Endothelial cell of umbilical vein (primary cell): ENCODE results near the gene BDKRB2. TPM values are rescaled to one million over a fixed set of nuclear protein-coding genes. Genes with fewer than 3 reads are reported as not detected.

Source experiments
- BruUV-seq: library from RNA; stranded (reverse); fragments of 400-500 nt; replicated peaks from 2 replicates; lab custom pipeline; 2021; lab: Mats Ljungman, UMichigan
- CTCF ChIA-PET: fragments of 300-600, 350-600 bp; sonication (Branson Sonifier 250); formaldehyde crosslinking; loops from one replicate; lab custom pipeline; 2021; ENCODE audit warnings: antibody characterized with exemption, inconsistent platforms; lab: Charles Lee
- POLR2A ChIA-PET: fragments of 300-600, 350-600 bp; sonication (Branson Sonifier 250); formaldehyde crosslinking; loops from one replicate; lab custom pipeline; 2021; ENCODE audit warnings: antibody characterized with exemption, inconsistent platforms; lab: Charles Lee
- DNase-seq: peaks from one replicate; pipeline ENCODE4 v3.0.0-alpha.2; 2011; ENCODE audit warnings: low read depth, low spot score
- FAIRE-seq: peaks from 2 replicates; lab custom pipeline; 2011; peaks lifted over from hg19 to GRCh38; lab: Jason Lieb, UNC
- H2AFZ ChIP-seq: 2 replicates; pipeline ENCODE4 v1.6.0; 2012; ENCODE audit warnings: low read depth, low read length, control low read depth, inconsistent platforms
- H3K27ac ChIP-seq: 2 replicates; pipeline ENCODE4 v1.5.1; 2011; ENCODE audit warnings: low read depth, mild to moderate bottlenecking, control low read depth, low read length, moderate library complexity; ENCODE audit not compliant: insufficient read depth
- H3K27me3 ChIP-seq, 2 experiments: 2 replicates each; pipeline versions ENCODE4 v1.6.0 to v1.6.1; 2011; ENCODE audit warnings: low read length in 2 of 2, mixed read lengths in 1 of 2; ENCODE audit not compliant: control insufficient read depth in 2 of 2, insufficient read depth in 2 of 2
- H3K36me3 ChIP-seq, 2 experiments: 2 replicates in 1 of 2; 3 replicates in 1 of 2; pipeline ENCODE4 v1.5.1; 2011; ENCODE audit warnings: low read length in 2 of 2, mild to moderate bottlenecking in 1 of 2, moderate library complexity in 1 of 2; ENCODE audit not compliant: control insufficient read depth in 2 of 2, insufficient read depth in 2 of 2; ENCODE audit errors: extremely low read depth in 1 of 2
- H3K4me1 ChIP-seq: 3 replicates; pipeline ENCODE4 v1.5.1; 2011; ENCODE audit warnings: mild to moderate bottlenecking, low read length; ENCODE audit not compliant: control insufficient read depth, insufficient read depth; ENCODE audit errors: extremely low read depth
- H3K4me2 ChIP-seq: 2 replicates; pipeline ENCODE4 v1.6.1; 2011; ENCODE audit warnings: low read length, control low read depth, mixed read lengths; ENCODE audit not compliant: insufficient read depth
- H3K4me3 ChIP-seq, 3 experiments: fragments of 200-600 bp in 1 of 3; sonication (generic), shearing (Covaris generic) in 1 of 3; replicated peaks in 1 of 3; 2 replicates each; pipeline ENCODE4 v1.5.1; 2011 to 2016; ENCODE audit warnings: control low read depth in 3 of 3, low read length in 3 of 3, mild to moderate bottlenecking in 2 of 3, inconsistent platforms in 1 of 3, low read depth in 1 of 3, moderate library complexity in 1 of 3; ENCODE audit not compliant: insufficient read depth in 1 of 3
- H3K79me2 ChIP-seq: 2 replicates; pipeline ENCODE4 v1.6.0; 2012; ENCODE audit warnings: low read length, inconsistent platforms; ENCODE audit not compliant: control insufficient read depth, insufficient read depth
- H3K9ac ChIP-seq: replicated peaks from 2 replicates; pipeline ENCODE3; 2011; ENCODE audit warnings: low read length, control low read depth; ENCODE audit not compliant: insufficient read depth; ENCODE audit errors: extremely low read depth
- H3K9me1 ChIP-seq: replicated peaks from 3 replicates; pipeline ENCODE4 v1.6.0; 2011; ENCODE audit warnings: mild to moderate bottlenecking, low read length; ENCODE audit not compliant: control insufficient read depth, insufficient read depth; ENCODE audit errors: extremely low read depth
- H3K9me3 ChIP-seq: replicated peaks from 2 replicates; pipeline ENCODE4 v1.5.1; 2012; ENCODE audit warnings: low read length, inconsistent platforms; ENCODE audit not compliant: control insufficient read depth, insufficient read depth
- H4K20me1 ChIP-seq: replicated peaks from 2 replicates; pipeline ENCODE3; 2011; ENCODE audit warnings: mild to moderate bottlenecking, low read length; ENCODE audit not compliant: control insufficient read depth, insufficient read depth; ENCODE audit errors: extremely low read depth
- EZH2 ChIP-seq: IDR thresholded peaks from 2 replicates; pipeline ENCODE4 v1.6.1; 2012; ENCODE audit warnings: borderline replicate concordance, low read depth, mild to moderate bottlenecking, moderate library complexity, low read length, inconsistent platforms; ENCODE audit not compliant: severe bottlenecking
- FOS ChIP-seq: IDR thresholded peaks from 2 replicates; pipeline ENCODE4 v1.6.1; 2011; ENCODE audit warnings: mild to moderate bottlenecking, low read length, moderate library complexity, borderline replicate concordance; ENCODE audit not compliant: insufficient read depth
- GATA2 ChIP-seq: IDR thresholded peaks from 2 replicates; pipeline ENCODE4 v1.7.0; 2011; ENCODE audit warnings: low read depth, mild to moderate bottlenecking, moderate library complexity, mixed read lengths, low read length; ENCODE audit not compliant: insufficient read length, insufficient read depth
- JUN ChIP-seq: IDR thresholded peaks from 2 replicates; pipeline ENCODE4 v1.6.1; 2011; ENCODE audit warnings: borderline replicate concordance, low read depth; ENCODE audit not compliant: insufficient read length, insufficient read depth
- MAX ChIP-seq: IDR thresholded peaks from 2 replicates; pipeline ENCODE4 v1.6.1; 2011; ENCODE audit not compliant: insufficient read depth, insufficient read length
- MYC ChIP-seq: IDR thresholded peaks from one replicate; pipeline ENCODE4 v1.6.1; 2011; ENCODE audit warnings: mild to moderate bottlenecking, low read depth, low read length
- POLR2A ChIP-seq: IDR thresholded peaks from 2 replicates; pipeline ENCODE4 v1.6.1; 2012; ENCODE audit warnings: low read depth, mild to moderate bottlenecking, control low read depth, low read length
- POLR2AphosphoS5 ChIP-seq: IDR thresholded peaks from 2 replicates; pipeline ENCODE4 v1.6.1; 2012; ENCODE audit warnings: low read depth, mild to moderate bottlenecking, control low read depth, low read length, moderate library complexity; ENCODE audit not compliant: insufficient read depth
- dilution Hi-C: fragments of 300-500 bp; cut with MboI; formaldehyde crosslinking; loops from one replicate; pipeline ENCODE4 v1.15.0; 2019; ENCODE audit warnings: low sequenced_read_pairs; ENCODE audit not compliant: extremely low pct_ligation_motif_present
- intact Hi-C: fragments of 100-400 bp; cut with micrococcal nuclease; formaldehyde crosslinking; loops from one replicate; pipeline ENCODE4 v1.10.0; 2022
- polyA plus RNA-seq, 4 experiments: library from polyadenylated mRNA; depleted of rRNA in 3 of 4; stranded (reverse) in 3 of 4; unstranded in 1 of 4; fragments of >200 nt; gene quantifications; 2 replicates each; pipeline versions ENCODE4 v1.2.1 to v1.2.3, GENCODE V29; 2011 to 2012; ENCODE audit warnings: missing spikeins in 1 of 4
- total RNA-seq: library from RNA; stranded (reverse); gene quantifications from 2 replicates; pipeline ENCODE4 v1.2.3, GENCODE V29; 2021
- TF ChIP-seq, protein P1 (sequence below), 2 donors: IDR thresholded peaks; 1 replicate in 1 of 2; 2 replicates in 1 of 2; pipeline ENCODE4 v1.5.1; 2011; ENCODE audit warnings: low read length in 2 of 2, mild to moderate bottlenecking in 2 of 2, moderate library complexity in 2 of 2, control low read depth in 1 of 2, inconsistent platforms in 1 of 2, low read depth in 1 of 2; ENCODE audit not compliant: insufficient read depth in 1 of 2; ENCODE audit errors: extremely low read depth in 1 of 2

Gene BDKRB2
- total and polyA plus RNA-seq, 2 donors (not counting 3 experiments of a cell fraction or from before 2014, with no cell fraction given): 0.22 to 0.77 TPM

DNA sequence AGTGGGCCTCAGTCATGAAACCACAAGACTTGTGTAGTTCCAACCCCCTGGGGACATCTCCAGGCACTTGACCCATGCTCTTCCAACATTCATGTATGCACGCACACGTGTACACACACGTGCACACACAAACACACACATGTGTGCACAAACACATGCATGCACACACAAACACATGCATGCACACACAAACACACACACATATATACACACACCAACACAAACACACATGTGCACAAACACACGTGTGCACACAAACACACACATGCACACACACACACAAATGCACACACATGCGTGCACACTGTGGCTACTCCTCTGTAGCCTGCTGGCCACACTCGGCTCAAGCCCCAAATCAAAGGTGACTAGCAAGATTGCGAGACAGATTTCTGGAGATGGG lies 22.8 kb downstream of the BDKRB2 start:
- H3K4me2 ChIP-seq: no peak overlapping the region
- H3K9me1 ChIP-seq: no peaks in the 10 kb centered on the region
- POLR2A ChIA-PET: no interaction called here
- no peak overlapping the region for H2AFZ ChIP-seq
- no peak for FAIRE-seq
- no peaks in the 10 kb centered on the region for H4K20me1 ChIP-seq
- H3K4me3 ChIP-seq: no peak overlapping the region
- CTCF ChIA-PET: no interaction called here
- no peaks in the 10 kb centered on the region for H3K79me2 ChIP-seq
- no peak overlapping the region for H3K9ac ChIP-seq
- H3K36me3 ChIP-seq: no peaks in the 10 kb centered on the region
- BruUV-seq: no TSS peak
- H3K27me3 ChIP-seq: no peaks in the 10 kb centered on the region
- intact Hi-C loops (loop anchor here (1.0 kb wide), 1 partner anchor 23 kb away; the partner anchor contains the start of gene BDKRB2), dilution Hi-C loops (no loop called here)
- H3K27ac ChIP-seq: no peak overlapping the region
- DNase-seq: no peak
- no peaks in the 10 kb centered on the region for H3K4me1 ChIP-seq
- no peaks in the 10 kb centered on the region for H3K9me3 ChIP-seq
- TF ChIP-seq JUN (no peak), POLR2AphosphoS5 (no peak), MYC (no peak), EZH2 (no peak), FOS (no peak), GATA2 (no peak), POLR2A (no peak), MAX (peak; percentile 10)
- TF ChIP-seq, protein P1, sequence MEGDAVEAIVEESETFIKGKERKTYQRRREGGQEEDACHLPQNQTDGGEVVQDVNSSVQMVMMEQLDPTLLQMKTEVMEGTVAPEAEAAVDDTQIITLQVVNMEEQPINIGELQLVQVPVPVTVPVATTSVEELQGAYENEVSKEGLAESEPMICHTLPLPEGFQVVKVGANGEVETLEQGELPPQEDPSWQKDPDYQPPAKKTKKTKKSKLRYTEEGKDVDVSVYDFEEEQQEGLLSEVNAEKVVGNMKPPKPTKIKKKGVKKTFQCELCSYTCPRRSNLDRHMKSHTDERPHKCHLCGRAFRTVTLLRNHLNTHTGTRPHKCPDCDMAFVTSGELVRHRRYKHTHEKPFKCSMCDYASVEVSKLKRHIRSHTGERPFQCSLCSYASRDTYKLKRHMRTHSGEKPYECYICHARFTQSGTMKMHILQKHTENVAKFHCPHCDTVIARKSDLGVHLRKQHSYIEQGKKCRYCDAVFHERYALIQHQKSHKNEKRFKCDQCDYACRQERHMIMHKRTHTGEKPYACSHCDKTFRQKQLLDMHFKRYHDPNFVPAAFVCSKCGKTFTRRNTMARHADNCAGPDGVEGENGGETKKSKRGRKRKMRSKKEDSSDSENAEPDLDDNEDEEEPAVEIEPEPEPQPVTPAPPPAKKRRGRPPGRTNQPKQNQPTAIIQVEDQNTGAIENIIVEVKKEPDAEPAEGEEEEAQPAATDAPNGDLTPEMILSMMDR (IDR thresholded peaks at IDR 0.05; ENCODE audit: extremely low read depth in 1 of 2, insufficient read depth in 1 of 2, low read depth in 1 of 2, low read length in 2 of 2): no peak
